GM21526 (cell line): ENCODE measurements around the gene HRK.

Source experiments
- ATAC-seq: cut with Tn5 transposase; IDR thresholded peaks from one replicate; pipeline ENCODE4 v1.9.1; 2021; ENCODE audit warnings: moderate library complexity; ENCODE audit not compliant: unreplicated experiment, low FRiP score

HRK gene

DNA sequence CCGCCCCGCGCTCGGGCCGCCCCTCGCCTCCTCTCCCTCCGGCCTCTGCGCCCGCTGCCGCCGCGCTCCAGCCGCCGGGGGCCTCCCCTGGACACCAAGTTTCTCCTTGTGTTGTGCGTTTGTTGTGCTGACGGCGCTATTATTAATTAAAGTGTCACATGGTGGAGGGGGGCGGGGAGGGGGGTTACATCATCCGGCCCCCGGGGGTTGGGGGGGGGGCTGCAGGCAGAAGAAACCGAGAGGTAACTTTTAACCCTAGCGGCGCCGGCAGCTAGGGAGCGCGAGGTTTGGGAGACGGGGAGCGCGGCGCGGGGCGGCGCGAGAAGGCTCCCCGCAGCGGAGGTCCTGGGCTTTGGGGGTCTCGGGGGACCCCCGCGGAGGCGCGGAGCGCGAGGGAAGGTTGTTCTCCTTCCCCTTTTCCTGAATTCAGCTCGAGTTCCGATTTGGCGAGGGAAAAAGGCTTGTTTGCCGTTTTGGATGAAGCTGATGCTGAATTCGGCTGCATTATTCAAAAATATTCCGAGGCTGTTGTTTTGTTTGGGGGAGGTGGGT is at the start of gene HRK:
HRK (minus strand) TSS at position 117 of the 552 bp plus-strand sequence. CDS start 134 bp downstream, outside the sequence.
- ATAC-seq = peak; percentile 4

DNA sequence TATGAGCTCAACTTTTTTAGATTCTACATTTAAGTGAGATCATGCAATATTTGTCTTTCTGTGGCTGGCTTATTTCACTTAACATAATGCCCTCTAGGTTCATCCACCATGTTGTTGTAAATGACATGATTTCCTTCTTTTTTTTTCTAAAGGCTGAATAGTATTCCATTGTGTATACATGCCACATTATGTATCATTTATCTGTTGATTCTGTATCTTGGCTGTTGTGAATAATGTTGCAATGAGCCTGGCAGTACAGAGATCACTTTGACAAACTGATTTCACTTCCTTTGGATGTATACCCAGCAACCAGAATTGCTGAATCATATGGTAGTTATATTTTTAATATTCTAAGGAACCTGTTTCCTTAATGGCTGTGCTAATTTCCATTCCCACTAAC is 48.6 kb upstream of the HRK start:
- ATAC-seq = no peak

- ATAC-seq = no peak
These were observed 47.3 kb upstream of the HRK start for GRCh38 chr12:116928504-116928903.

- ATAC-seq = no peak
These were observed 46.2 kb upstream of the HRK start for GRCh38 chr12:116927244-116927940.

GRCh38 chr12:116926283-116927243 is 45.3 kb upstream of the HRK start:
- ATAC-seq = no peak

DNA sequence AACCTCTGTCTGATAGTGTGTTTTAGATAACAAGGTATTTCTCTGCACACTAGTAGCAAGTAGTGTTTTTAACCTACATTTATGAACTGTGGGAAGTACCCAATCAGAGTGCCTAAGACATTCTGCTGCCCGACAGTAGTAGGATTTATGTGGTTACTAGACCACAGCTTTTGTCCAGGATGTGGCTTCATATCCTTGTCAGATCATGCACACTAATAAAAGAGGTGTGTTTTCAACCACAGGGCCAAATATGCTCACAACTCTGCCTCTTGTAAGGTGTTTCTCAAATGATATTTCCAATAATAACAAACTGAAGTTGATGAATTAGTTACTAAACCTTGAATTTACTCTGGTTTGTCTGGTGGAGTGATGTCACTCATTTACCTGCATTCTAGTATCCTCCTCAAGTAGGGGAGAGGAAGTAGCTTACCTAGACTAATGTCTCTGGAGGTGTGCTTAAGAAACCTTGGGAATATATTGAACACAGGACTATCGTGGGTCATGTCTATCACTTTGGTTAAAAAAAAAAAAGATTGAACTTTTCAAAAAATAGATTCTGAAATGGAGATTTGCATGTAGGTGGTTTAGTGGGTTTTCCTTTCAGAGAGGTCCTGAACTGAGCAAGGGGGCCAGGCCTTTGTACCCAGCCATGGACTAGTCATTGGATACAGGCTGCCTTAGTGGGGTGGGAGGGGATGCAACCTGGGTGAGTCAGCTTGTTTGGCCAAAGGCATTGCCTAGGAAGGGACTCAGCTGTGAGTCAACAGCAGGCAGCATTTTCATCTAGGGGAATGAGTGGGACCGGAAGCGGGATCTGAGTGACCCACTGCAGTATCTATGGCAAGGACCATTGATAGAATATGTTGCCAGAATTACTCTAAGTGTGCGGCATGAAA is 43.6 kb upstream of the HRK start:
- peak; percentile 58 for ATAC-seq

- ATAC-seq = peak; percentile 69
These were observed 41.1 kb upstream of the HRK start for GRCh38 chr12:116922194-116922897.

DNA sequence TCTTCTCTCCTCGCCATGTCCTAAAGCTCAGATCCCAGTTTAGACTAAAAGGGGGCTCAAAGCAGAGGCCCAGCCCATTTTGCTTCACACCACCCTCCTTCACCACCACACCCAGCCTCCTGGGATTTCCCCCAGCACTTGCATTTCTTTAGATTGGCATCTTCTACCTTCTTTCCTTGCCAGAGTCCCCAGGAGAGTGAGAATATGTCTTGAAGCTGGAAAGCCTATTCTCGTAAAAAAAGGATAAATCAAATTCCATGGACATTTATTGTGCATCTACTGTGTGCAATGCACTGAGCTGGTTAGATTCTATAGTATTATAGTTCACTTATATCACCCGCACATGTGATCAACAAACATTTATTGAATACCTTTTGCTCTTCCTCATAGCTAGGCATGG is 39.7 kb upstream of the HRK start:
- ATAC-seq = no peak

- no peak for ATAC-seq
These were observed 38.7 kb upstream of the HRK start for GRCh38 chr12:116919706-116920485.

- no peak for ATAC-seq
These were observed 38.0 kb upstream of the HRK start for GRCh38 chr12:116919247-116919661.

DNA sequence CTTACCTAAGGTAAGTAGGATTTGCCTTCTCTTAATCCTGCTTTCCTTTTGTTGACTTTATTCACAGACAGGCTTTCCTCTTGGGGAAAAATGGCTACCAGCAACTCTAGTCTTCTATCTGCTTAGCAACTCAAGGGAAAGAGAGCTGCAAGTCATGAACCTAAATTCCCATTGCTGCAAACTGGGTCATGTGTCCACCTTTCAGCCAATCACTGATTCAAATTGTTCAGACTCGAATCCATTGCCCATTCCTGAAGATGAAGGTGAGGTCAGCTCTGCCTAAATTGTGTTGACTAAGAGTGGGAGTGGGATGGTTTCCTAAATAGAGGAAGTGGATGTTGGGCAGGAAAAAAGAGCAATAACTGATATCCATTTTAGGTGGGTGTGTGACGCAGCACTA is 37.2 kb upstream of the HRK start:
- ATAC-seq = no peak

- ATAC-seq = peak; percentile 93
These were observed 35.5 kb upstream of the HRK start for GRCh38 chr12:116916714-116917114.

- ATAC-seq = no peak
These were observed 34.9 kb upstream of the HRK start for GRCh38 chr12:116916122-116916521.

DNA sequence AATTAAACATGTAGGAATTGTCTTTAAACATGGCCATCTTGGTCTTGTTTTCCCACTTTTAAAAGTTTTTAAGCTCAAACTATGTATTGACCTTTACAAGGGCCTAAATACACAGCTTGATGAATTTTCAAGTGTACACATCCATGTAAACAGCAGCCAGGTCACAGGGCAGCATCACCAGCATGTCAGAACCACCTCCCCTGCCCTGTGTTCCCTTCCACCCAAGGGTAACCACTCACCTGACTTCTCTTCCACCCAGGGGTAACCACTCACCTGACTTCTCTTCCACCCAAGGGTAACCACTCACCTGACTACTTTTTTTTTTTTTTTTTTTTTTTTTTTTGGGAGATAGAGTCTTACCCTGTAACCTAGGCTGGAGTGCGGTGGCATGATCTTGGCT is 34.1 kb upstream of the HRK start:
- no peak for ATAC-seq

- ATAC-seq = peak; percentile 85
These were observed 29.6 kb upstream of the HRK start, which contains the start of gene FBXW8 for GRCh38 chr12:116910645-116911451. Gene FBXW8 (plus strand): TSS chr12:116910950. CDS start chr12:116911038, 88 bp downstream.

DNA sequence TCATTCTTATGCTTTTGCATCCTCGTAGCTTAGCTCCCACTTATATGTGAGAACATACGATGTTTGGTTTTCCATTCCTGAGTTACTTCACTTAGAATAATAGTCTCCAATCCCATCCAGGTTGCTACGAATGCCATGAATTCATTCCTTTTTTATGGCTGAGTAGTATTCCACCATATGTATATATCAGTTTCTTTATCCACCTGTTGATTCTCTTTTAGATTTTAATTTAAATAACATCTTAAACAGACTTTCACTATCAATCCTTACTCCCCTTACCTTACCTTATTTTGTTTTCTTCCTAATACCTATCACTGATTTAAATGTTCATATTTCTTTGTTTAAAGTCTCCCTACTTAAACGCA is 29.0 kb upstream of the HRK start:
- ATAC-seq = no peak

DNA sequence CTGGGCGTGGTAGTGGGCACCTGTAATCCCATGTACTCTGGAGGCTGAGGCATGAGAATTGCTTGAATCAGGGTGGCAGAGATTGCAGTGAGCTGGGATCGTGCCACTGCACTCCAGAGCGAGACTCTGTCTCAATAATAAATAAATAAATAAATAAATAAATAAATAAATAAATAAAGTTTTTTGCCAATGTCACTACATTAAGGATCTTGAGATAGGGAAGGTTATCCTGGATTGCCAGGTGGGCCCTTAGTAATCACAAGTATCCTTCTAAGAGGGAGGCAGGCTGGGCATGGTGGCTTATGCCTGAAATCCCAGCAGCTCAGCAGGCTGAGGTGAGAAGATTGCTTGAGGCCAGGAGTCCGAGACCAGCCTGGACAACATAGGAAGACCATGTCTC is 25.0 kb upstream of the HRK start:
- no peak for ATAC-seq

- ATAC-seq = no peak
These were observed 22.6 kb upstream of the HRK start for GRCh38 chr12:116903818-116904217.
